Astrocyte (in vitro differentiated cells and primary cell): Measurements from ENCODE around the gene LOC101059915.
"Not testable (repeated sequence)": the region's sequence is repeated elsewhere in the genome, so short reads cannot be mapped to it uniquely, and the experiment has no call there.

ENCODE experiments used
- DNase-seq: peaks from one replicate; pipeline ENCODE4 v3.0.0-alpha.2; 2010; ENCODE audit warnings: low read depth
- FAIRE-seq: peaks from 2 replicates; lab custom pipeline; 2011; peaks lifted over from hg19 to GRCh38; lab: Jason Lieb, UNC
- H2AFZ ChIP-seq: 2 replicates; pipeline ENCODE4 v1.6.0; 2012; ENCODE audit warnings: low read depth, low read length, inconsistent platforms
- H3K27ac ChIP-seq: 2 replicates; pipeline ENCODE4 v1.5.1; 2011; ENCODE audit warnings: low read depth, low read length, inconsistent platforms
- H3K27me3 ChIP-seq: 2 replicates; pipeline ENCODE4 v1.6.0; 2011; ENCODE audit warnings: low read length, inconsistent platforms; ENCODE audit not compliant: insufficient read depth
- H3K36me3 ChIP-seq: 2 replicates; pipeline ENCODE4 v1.5.1; 2011; ENCODE audit warnings: low read length, inconsistent platforms; ENCODE audit not compliant: insufficient read depth
- H3K4me1 ChIP-seq: 2 replicates; pipeline ENCODE4 v1.5.1; 2011; ENCODE audit warnings: low read length, inconsistent platforms; ENCODE audit not compliant: insufficient read depth
- H3K4me2 ChIP-seq: 2 replicates; pipeline ENCODE4 v1.6.0; 2012; ENCODE audit warnings: low read length, inconsistent platforms
- H3K4me3 ChIP-seq: 2 replicates; pipeline ENCODE4 v1.5.1; 2011; ENCODE audit warnings: low read depth, mild to moderate bottlenecking, low read length, inconsistent platforms; ENCODE audit not compliant: insufficient read depth
- H3K79me2 ChIP-seq: 2 replicates; pipeline ENCODE4 v1.6.0; 2012; ENCODE audit warnings: mild to moderate bottlenecking, low read length, inconsistent platforms; ENCODE audit not compliant: insufficient read depth
- H3K9ac ChIP-seq: 2 replicates; pipeline ENCODE4 v1.6.0; 2012; ENCODE audit warnings: mild to moderate bottlenecking, low read length, inconsistent platforms
- H3K9me3 ChIP-seq: 2 replicates; pipeline ENCODE4 v1.5.1; 2012; ENCODE audit warnings: low read depth, mild to moderate bottlenecking, low read length, inconsistent platforms; ENCODE audit not compliant: insufficient read depth
- H4K20me1 ChIP-seq: 2 replicates; pipeline ENCODE4 v1.6.0; 2012; ENCODE audit warnings: low read length, inconsistent platforms; ENCODE audit not compliant: insufficient read depth
- H3K27ac Mint-ChIP-seq: one replicate; pipeline ENCODE4 v1.8.0; 2021; ENCODE audit warnings: mild to moderate bottlenecking, mixed read lengths; ENCODE audit not compliant: unreplicated experiment
- H3K27me3 Mint-ChIP-seq: one replicate; pipeline ENCODE4 v1.8.0; 2021; ENCODE audit warnings: low read depth, mixed read lengths; ENCODE audit not compliant: unreplicated experiment
- H3K36me3 Mint-ChIP-seq: one replicate; pipeline ENCODE4 v1.8.0; 2021; ENCODE audit warnings: low read depth, mixed read lengths; ENCODE audit not compliant: unreplicated experiment
- H3K4me1 Mint-ChIP-seq: one replicate; pipeline ENCODE4 v1.8.0; 2021; ENCODE audit warnings: low read depth, mixed read lengths; ENCODE audit not compliant: unreplicated experiment
- H3K4me3 Mint-ChIP-seq: one replicate; pipeline ENCODE4 v1.8.0; 2021; ENCODE audit warnings: mild to moderate bottlenecking, moderate library complexity, mixed read lengths; ENCODE audit not compliant: unreplicated experiment
- H3K9me3 Mint-ChIP-seq: one replicate; pipeline ENCODE4 v1.8.0; 2021; ENCODE audit warnings: mild to moderate bottlenecking, mixed read lengths; ENCODE audit not compliant: unreplicated experiment
- CTCF ChIP-seq: IDR thresholded peaks from 2 replicates; pipeline ENCODE4 v1.5.1; 2011; ENCODE audit warnings: low read depth, mild to moderate bottlenecking, inconsistent platforms, low read length, moderate library complexity; ENCODE audit not compliant: insufficient read depth
- EZH2 ChIP-seq: IDR thresholded peaks from 2 replicates; pipeline ENCODE4 v1.6.1; 2012; ENCODE audit warnings: mild to moderate bottlenecking, low read length, inconsistent platforms; ENCODE audit not compliant: insufficient read depth

The LOC101059915 gene

DNA sequence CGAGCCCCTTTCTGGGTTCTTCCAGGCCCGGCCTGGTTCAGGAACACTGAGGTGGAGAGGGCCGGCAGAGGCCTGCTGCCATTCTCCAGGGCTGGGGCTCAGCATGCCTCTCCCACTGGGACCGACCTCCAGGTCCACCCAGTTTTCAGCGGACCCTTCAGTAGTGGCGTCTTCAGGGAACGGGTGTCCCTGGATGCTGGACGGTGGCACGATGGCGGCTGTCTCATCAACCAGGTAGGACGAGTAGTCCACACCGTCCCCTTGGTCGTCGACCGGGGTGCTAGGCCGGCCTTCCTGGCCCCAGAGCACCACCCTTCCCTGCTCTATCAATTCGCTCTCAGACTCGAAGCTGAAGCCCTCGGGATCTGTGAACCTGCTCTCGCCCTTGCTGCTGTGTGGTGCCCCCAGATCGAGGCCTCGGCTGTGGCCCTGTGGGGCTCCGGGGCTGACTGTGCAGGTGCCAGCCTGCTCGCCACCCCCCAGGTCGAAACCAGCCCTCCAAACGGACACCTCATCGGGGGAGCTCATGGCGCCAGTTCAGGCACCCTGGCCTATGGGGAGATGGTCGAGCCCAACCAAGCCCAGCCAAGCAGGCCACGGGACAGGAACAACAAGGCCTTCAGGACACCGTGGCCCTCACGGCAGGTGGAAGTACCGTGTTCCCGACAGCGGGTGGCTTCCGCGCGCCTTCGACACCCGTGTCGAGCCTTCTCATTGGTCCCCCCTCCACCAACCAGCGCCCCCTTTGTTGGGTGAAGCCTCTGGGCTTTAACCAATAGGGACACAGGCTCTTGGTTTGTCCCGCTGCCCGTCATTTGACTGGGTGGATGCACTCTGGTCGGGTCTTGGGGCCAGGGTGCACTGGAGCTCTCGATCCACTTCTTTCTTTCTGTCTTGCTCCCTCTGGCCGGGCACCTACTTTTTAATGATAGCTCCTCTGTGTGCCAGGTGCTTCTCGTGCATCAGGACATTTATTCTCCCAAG lies 814 bp upstream of the LOC101059915 start:
- Histone ChIP-seq H3K4me3 (no peak overlapping the region), H3K36me3 (no peaks in the 10 kb centered on the region), H3K9ac (no peak overlapping the region), H3K27me3 (peaks cover 4% of the 10 kb centered on the region), H3K4me1 (no peaks in the 10 kb centered on the region), H4K20me1 (no peaks in the 10 kb centered on the region), H3K9me3 (no peaks in the 10 kb centered on the region), H3K4me2 (no peak overlapping the region), H2AFZ (no peak overlapping the region), H3K79me2 (no peaks in the 10 kb centered on the region), H3K27ac (no peak overlapping the region)
- H3K4me3 Mint-ChIP-seq = no peak overlapping the region
- peaks cover 2% of the 10 kb centered on the region for H3K4me1 Mint-ChIP-seq
- TF ChIP-seq CTCF = no peak
- no peak for TF ChIP-seq EZH2
- no peaks in the 10 kb centered on the region for H3K36me3 Mint-ChIP-seq
- DNase-seq = no peak
- H3K27ac Mint-ChIP-seq = no peak overlapping the region
- peak; percentile 29 for FAIRE-seq
- H3K27me3 Mint-ChIP-seq = peaks cover 8% of the 10 kb centered on the region
- H3K9me3 Mint-ChIP-seq = no peaks in the 10 kb centered on the region

DNA sequence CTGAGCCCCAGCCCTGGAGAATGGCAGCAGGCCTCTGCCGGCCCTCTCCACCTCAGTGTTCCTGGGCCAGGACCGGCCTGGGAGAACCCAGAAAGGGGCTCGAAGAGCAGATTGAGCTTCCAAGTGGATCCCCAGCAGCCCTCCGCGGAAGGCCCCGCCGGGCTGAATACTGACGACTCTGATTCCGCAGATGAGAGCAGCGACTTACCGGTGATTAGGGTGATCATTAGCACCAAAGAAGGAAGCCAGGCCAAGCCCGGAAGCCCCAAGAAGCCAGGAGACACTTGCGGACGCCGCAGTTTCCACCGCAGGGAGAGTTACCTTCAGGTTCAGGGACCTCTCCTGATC lies 876 bp downstream of the LOC101059915 start:
- Mint-ChIP-seq H3K4me3 (no peak overlapping the region), H3K36me3 (no peaks in the 10 kb centered on the region), H3K27me3 (peaks cover 10% of the 10 kb centered on the region), H3K27ac (no peak overlapping the region), H3K9me3 (no peaks in the 10 kb centered on the region), H3K4me1 (peaks cover 2% of the 10 kb centered on the region)
- no peak overlapping the region for H3K27ac ChIP-seq
- DNase-seq = no peak
- no peaks in the 10 kb centered on the region for H3K4me1 ChIP-seq
- no peaks in the 10 kb centered on the region for H3K9me3 ChIP-seq
- no peak overlapping the region for H3K4me2 ChIP-seq
- H3K27me3 ChIP-seq = peaks cover 4% of the 10 kb centered on the region
- no peak overlapping the region for H3K4me3 ChIP-seq
- TF ChIP-seq EZH2 = no peak
- TF ChIP-seq CTCF = no peak
- no peaks in the 10 kb centered on the region for H3K79me2 ChIP-seq
- H4K20me1 ChIP-seq = no peaks in the 10 kb centered on the region
- FAIRE-seq = no peak
- no peak overlapping the region for H3K9ac ChIP-seq
- H3K36me3 ChIP-seq = no peaks in the 10 kb centered on the region
- no peak overlapping the region for H2AFZ ChIP-seq

- TF ChIP-seq EZH2 = no peak
- no peak for TF ChIP-seq CTCF
- Mint-ChIP-seq H3K27ac (no peak overlapping the region), H3K9me3 (no peaks in the 10 kb centered on the region), H3K4me1 (peaks cover 2% of the 10 kb centered on the region), H3K36me3 (no peaks in the 10 kb centered on the region), H3K4me3 (no peak overlapping the region), H3K27me3 (peaks cover 10% of the 10 kb centered on the region)
- no peak for DNase-seq
- H3K9me3 ChIP-seq = no peaks in the 10 kb centered on the region
- H3K4me3 ChIP-seq = no peak overlapping the region
- H3K27me3 ChIP-seq = peaks cover 4% of the 10 kb centered on the region
- H3K36me3 ChIP-seq = no peaks in the 10 kb centered on the region
- H3K4me2 ChIP-seq = no peak overlapping the region
- no peak overlapping the region for H3K27ac ChIP-seq
- H3K79me2 ChIP-seq = no peaks in the 10 kb centered on the region
- H4K20me1 ChIP-seq = no peaks in the 10 kb centered on the region
- H2AFZ ChIP-seq = no peak overlapping the region
- no peak for FAIRE-seq
- H3K9ac ChIP-seq = no peak overlapping the region
- H3K4me1 ChIP-seq = no peaks in the 10 kb centered on the region
Measured at GRCh38 chrX:71669492-71669891, 2.1 kb downstream of the LOC101059915 start.

- not testable (repeated sequence) for FAIRE-seq, H3K4me1 ChIP-seq, H2AFZ ChIP-seq, DNase-seq, H3K9me3 Mint-ChIP-seq, H3K27me3 ChIP-seq, H3K9me3 ChIP-seq, H3K4me2 ChIP-seq, H3K4me3 Mint-ChIP-seq, H3K4me1 Mint-ChIP-seq, H4K20me1 ChIP-seq, H3K79me2 ChIP-seq, H3K36me3 ChIP-seq, H3K4me3 ChIP-seq, H3K36me3 Mint-ChIP-seq, H3K27ac Mint-ChIP-seq, H3K27ac ChIP-seq, H3K9ac ChIP-seq
- peaks cover 10% of the 10 kb centered on the region for H3K27me3 Mint-ChIP-seq
Measured at GRCh38 chrX:71669947-71670346, 2.6 kb downstream of the LOC101059915 start.
